HG03060 (cell line): ENCODE results near the gene PRRX2.

Source experiments
- ATAC-seq: cut with Tn5 transposase; IDR thresholded peaks from one replicate; pipeline ENCODE4 v1.9.1; 2021; ENCODE audit warnings: low read depth, moderate number of reproducible peaks; ENCODE audit not compliant: unreplicated experiment

The PRRX2 gene

DNA sequence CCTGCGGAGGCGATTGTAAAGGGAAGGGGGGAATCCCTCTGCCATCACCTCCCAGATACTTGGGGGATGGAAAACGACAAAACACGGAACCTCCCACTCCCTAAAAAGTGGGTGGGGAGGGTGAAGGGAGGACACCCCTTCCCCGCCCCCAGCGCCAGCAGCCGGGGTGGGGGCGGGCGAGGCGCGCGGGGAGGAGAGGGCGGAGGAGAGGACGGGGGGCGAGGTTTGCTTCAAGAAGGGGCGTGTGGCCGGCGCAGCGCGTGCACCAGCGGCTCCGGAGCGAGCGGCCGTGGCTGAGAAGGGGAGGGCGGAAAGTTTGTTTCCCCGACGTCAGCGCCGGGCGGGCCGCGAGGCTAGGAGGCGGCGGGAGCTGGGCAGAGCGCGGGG, at the start of gene PRRX2:
TSS of gene PRRX2 (plus strand) at position 259 of the 387 bp plus-strand sequence. CDS start 221 bp downstream, outside the sequence.
- no peak for ATAC-seq

DNA sequence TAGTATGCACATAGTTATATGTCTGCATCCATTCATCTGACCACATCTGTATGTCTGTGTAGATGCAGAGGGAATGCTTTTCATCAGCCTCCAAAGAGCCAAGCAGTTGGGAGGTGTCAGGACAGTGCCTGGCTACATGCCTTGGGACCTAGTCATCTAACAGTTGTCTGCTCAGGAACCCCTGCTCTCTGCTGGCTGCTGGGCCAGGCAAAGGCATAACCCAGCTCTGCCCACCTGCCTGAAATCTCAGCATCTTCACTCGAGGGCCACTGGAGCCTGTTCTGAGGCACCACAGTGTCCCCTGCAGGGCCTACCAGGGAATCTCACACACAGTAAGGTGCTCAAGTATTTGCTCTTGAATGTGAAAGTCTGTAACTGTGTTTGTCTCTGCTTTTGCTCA, 48.3 kb upstream of the PRRX2 start:
- no peak for ATAC-seq

DNA sequence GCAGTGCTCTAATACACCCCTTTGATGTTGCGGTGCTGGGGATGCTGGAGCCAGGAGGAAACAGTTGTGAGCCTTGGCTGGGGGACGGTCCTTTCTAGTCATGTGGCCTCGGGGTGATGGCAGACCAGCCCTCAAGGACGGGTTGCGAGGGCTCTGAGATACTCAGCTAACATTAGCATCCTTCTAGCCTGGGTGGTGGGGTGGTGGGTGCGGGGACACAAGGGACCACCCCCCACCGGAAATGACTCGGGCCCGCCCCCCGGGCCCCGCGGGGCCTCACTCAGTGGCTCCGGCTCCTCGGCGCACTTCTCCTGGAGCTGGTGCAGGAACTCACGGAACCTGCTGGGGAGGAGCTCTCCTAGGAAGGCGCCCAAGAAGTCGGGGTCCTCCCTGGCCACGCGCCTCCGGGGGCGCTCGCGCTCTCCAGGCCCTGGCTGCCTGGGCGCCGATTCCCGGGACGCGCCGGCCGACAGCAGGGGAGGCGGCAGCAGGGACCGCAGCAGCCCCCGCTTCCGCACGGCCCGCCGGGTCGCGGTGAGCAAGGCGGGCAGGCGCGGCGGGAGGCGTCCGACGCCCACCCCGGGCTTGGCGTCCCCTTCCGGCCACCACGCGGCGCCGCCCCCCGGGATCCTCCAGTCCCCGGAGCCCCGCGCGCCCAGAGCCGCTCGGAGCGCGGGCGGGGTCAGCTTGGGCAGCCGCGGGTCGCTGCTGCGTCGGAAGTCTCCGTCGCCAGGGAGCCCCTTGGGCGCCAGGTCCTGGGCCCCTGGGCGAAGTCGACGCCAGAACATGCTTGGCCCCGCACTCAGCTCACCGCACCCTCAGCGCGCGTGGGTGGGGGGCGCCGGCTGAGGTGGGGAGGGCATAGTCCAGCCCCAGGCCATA, 45.4 kb upstream of the PRRX2 start:
- ATAC-seq: no peak

DNA sequence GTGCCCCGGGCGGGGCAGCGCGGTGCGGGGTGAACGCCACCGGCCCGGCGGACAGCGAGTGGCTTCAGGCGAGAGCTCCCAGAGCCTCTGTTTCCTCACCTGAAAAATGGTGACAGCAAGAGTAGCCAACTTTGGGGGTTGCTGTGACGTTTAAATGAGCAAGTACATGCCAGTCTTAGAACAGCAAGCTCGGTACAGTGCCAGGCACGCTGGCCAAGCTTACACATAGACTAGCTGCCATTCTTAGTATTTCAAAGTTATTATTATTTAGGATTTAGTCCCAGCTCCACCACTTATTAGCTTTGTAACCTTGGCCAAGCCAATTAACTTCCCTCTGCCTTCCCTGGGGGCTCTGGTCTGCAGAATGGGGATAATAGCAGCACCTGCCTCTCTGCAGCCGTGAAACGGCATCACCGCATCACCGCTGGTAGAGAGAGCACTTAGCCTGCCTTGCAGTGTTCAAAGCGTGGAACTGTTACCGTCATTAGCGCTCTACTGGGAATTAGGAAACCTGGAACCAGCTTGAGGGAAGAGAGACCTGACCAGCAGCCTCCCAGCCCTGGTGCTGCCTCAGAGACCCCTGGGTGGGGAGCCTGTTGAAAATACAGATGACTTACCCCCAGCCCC, 44.7 kb upstream of the PRRX2 start, which contains the start of gene C9orf50:
TSS of gene C9orf50 (minus strand) at position 433 of the 627 bp plus-strand sequence. CDS start 527 bp downstream, outside the sequence.
- ATAC-seq: no peak

DNA sequence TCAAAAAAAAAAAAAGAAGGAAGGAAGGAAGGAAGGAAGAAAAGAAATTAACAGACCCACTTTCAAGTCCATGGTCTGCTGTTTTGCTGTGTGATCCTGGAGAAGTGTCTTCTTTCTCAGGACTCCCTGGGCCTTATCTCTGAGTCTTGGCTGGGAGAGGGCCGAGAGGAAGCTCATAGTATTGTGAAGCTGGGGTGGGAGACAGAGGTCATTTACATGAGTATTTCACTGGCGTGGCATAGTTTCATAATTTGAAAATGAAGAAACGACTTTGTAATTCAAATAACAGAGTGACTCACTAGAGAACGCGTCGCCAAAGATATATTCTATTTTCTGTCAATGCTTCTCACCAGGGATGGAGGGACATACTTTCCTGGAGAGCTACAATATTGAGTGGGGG, 42.1 kb upstream of the PRRX2 start:
- no peak for ATAC-seq

DNA sequence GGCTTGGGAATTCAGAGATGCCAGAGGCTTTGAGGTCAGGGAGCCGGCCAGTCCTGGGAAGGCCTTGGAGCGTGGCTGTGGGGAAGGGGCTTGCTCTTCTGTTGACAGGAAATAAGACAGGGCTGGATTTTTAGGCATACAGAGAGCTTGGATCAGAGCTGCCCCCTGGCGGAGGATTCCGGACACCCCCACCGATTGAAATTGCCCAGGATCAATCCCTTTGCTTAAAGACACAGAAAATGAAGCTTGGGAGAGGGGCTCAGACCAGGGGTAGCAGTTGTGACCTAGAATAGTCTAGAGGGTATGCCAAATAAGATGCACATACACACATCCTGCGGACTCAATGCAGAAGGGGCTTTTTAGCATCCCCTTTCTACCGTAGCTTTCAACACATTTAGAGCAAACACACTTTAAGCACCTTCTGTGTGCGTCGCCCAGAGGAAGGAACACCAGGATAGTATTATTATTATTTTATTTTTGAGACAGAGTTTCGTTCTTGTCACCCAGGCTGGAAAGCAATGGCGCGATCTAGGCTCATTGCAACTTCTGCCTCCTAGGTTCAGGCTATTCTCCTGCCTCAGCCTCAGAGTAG, 41.2 kb upstream of the PRRX2 start:
- no peak for ATAC-seq

DNA sequence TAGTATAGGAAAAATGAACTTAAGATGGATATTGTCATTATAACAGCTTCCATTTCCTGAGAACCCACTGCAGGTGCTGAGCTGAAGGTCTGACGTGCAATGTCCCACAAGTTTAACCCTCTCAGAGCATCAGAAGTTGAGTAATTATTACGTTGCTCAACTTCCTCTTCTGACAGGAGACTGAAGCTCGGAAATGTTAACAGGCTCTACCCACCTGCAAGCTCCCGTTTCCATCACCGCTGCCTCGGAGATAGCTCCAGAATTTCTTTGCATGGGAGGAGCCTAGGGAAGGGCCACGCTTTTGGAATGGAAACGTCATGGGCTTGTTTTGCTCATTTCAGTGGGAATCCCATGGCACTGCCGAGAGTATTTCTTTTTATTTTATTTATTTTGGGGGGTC, 40.5 kb upstream of the PRRX2 start:
- ATAC-seq: no peak

DNA sequence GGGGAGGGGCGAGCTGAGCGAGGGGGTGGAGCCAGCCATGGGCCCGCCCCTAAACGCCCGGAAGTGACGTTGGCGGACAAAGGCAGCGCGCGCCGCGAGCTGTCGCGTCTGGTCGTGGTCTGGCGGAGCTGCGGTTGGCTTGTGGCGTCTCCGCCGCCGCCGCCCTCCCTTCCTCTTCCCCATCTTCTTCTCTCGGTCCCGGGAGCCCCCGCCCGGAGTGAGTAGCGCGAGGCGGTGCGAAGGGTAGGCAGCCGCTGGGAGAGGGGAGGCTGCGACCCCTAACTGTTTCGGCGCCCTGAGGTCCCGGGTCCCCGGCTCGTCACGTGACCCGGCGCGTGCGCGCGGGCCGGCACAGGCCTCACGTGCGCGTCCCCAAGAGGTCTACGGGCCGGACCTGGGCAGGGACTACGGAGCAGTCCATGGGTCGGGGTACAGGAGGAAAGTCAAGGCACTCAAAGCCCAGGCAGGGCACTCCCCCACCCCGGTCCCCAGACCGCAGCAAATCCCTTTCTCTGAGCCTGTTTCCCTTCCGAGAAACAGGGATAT, 39.3 kb upstream of the PRRX2 start, which contains the start of gene NTMT1:
TSS of gene NTMT1 (plus strand) at position 85 of the 546 bp plus-strand sequence. CDS start 6,541 bp downstream, outside the sequence.
- ATAC-seq: peak; percentile 37

DNA sequence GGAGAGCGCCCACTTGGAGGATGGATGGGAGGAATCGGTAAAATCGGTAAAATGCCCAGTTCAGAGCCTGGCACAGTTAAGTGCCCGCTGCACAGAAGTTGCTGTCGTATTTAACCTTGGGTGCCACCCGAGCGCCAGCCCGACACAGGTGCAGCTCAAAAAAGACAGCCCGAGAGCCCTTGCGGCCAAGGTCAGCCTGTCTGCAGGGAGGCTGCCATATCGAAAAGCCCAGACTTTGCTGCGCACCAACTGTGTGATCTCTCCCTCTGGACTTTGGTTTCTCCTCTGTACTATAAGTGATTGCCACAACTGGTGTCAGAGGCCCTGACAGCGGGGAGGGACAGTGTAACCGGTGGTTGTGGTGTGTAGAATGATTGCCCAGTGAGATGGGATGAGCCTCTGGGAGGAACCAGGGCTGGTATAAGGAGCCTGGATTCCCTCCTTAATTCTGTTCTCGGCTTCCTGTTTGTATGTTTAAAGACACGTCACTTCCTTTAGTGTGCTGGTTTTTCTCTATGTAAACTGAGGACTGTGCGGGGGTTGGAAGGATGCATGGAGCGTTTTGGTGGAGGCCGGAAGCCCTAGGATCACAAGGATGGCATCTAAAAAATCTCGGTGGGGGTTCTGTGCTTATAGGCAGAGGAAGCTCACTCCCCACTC, 38.7 kb upstream of the PRRX2 start:
- peak; percentile 21 for ATAC-seq

DNA sequence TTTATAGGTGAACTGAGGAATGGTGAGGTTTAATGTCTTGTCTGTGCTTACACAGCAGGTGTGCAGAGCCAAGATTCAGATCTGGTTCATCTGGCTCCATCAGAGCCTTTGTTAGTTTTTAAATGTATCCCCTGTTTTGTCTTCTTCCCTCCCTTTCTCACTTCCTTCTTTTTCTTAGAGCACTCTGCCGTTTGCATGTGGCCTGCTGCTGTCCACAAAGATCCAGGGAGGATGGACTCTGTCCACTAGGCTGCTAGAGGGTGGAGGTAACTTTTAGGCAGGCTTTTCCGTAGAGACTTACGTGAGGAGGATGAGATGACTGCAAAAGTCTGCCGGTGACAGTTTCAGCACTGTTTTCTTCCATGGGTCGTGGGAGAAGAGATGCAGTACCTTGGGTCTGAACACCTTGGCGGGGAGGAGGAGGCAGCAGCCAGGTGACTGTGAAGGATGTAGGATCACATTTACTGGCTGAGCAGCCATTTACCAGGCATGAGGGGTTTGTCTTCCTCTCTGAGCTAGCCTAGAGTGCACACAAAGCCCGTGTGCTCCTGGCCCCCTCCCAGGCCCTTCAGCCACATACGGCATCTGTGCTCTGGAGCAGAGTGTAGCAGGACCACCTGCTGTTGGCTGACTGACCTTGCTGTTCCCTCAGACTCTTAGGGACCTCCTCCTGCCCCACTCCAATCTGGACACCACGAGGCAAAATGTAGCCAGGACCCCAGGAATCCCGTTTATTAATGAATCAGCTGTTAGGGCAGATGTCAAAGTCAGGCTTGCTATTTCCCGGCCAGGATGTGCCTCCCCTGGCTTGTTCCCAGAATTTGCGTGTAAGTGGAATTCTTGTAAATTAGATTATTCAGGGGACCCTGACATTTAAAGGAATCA, 37.6 kb upstream of the PRRX2 start:
- ATAC-seq: no peak

DNA sequence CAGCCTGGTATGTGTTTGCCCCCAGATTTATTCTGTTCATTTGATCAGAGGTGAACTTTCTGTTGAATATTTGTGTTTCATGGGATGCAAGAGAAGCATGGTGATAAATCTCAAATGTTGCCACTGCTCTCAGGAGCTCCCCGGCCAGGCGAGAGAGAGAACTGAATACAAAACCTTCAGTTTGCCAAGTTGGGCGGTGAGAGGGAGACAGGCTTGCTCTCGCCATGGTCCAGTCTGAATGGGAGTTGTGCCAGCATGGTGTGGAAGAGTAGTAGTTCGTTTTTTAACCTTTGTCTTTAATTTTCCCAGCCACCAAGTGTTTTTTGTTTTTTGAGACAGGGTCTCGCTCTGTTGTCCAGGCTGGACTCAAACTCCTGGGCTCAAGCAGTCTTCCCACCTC, 36.7 kb upstream of the PRRX2 start:
- ATAC-seq: no peak

DNA sequence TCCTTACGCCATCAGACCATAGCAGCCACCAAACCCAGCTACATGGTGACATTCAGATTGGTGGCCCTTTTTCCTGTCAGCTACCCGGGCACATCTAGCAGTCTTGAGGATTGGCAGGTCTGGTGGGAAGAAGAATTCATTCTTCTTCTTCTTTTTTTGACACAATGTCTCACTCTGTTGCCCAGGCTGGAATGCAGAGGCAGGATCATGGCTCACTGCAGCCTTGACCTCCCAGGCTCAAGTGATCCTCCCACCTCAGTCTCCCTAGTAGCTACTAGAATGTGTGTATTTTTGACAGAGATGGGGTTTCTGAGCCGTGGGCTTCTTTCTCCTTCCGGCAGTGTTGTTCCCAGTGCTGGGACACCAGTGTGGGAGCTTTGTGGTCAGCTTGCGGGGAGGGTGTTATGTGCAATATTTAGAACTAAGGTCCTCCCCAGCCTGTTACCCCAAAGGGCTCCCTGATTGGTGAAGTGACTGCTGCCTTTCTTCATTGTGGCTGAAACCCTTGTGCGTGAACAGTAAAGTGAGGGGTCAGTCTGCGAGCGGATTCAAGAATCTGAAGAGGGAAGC, 36.1 kb upstream of the PRRX2 start:
- no peak for ATAC-seq

DNA sequence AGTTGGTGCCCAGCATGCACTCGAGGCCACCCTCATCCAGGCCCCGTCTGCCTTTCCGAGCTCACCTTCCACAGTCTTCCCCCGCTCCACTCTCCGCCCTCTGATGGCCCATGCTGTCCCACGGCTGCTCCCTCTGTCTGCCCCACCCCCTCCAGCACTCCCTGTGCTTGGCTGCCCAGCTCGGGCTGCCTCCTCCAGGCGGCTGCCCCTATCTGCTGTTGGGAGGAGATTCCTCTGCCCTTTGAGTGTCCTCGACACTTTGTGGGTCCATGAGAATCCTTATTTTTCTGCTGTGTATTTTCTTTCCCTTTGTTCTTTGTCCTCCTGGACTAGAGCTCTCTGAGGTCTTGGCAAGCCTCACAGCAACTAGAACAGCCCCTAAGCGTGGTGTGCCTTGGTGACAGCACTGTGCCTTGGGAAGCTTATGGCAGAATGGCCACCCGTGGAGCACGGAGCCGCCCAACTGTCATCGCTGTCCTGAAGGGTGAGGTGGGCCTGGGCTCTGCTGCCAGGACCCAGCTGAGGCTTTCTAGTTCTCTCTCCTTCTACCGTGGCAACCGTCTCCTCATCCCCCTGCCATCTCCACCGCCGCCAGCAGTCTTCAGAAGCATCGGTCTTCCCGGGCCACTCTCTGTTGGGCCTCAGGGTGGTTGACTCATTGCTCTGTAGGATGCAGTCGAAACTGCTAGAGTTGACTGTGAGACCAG, 34.3 kb upstream of the PRRX2 start:
- no peak for ATAC-seq

DNA sequence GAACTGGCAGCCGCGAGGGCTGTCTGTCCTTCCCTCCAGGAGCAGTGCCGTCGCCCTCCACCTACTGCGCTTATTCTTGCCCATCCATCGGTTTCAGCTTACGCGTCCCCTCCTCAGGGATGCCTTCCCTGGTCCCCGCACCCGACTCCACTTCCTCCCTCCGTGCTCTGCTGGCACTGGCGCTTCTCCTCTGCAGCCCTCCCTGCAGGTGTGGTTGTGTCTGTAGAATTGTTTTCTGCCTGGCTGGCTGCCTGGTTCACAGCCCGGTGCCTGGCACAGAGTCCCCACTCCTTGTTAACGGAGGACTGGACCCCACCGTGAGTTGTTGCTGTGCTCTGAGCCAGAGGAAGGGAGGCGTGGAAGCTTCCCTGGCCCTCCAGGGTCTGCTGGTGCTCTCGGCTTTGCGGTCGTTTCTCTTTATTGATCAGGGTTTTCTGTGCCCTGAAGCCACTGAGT, 33.7 kb upstream of the PRRX2 start:
- ATAC-seq: no peak

DNA sequence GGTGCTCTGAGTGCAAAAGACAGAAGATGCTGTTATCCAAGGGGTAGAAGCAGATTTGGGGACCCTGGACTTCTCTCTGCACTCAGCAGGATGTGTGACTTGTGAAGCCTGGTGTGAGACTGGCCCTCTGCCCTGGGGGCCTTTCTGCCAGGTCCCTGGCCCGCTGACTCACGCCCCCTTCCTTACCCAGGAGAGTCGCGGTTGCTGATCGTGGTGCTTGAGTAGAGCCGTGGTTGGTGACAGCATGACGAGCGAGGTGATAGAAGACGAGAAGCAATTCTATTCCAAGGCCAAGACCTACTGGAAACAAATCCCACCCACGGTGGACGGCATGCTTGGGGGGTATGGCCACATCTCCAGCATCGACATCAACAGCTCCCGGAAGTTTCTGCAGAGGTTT, 33.0 kb upstream of the PRRX2 start:
- ATAC-seq: no peak

DNA sequence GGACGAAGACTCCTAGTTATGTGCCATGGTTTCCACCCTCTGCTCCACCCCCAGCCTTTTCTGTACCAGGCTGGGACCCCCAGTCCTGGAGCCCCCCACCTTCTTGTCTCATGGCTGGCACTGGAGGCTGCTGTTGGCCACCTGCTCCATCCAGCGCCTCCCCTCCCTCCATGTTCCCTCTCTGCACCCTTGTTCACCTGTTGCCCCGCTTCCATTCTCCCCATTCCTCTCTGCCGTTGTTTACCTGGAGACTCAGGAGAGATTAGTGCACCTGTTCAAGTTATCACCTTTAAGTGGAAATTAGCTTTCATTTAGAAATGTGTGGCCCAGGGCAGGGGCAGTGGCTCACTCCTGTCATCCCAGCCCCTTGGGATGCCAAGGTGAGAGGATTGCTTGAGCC, 32.2 kb upstream of the PRRX2 start:
- ATAC-seq: no peak

DNA sequence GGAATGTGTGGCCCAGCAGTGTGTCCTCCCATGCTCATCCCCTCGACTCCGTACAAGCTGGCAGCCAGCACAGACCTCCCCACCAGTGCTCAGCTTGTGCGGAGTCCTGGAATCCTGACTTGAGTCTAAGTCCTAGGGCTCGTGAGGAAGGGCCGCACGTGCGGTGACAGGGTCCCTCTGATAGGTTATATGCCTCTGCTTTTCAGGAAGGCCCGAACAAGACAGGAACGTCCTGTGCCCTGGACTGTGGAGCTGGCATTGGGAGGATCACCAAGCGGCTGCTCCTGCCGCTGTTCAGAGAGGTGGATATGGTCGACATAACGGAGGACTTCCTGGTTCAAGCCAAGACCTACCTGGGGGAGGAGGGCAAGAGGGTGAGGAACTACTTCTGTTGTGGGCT, 31.6 kb upstream of the PRRX2 start:
- ATAC-seq: no peak
